Rectal smooth muscle tissue (tissue), 1 donor: Measurements from ENCODE around the gene ASB1.
"Not testable (repeated sequence)": the region's sequence is repeated elsewhere in the genome, so short reads cannot be mapped to it uniquely, and the experiment has no call there.

Experiments used
- H3K27ac ChIP-seq: one replicate; pipeline ENCODE4 v1.7.0; 2013; ENCODE audit warnings: low read depth, low read length, inconsistent platforms
- H3K27me3 ChIP-seq: one replicate; pipeline ENCODE4 v1.7.0; 2013; ENCODE audit warnings: low read length; ENCODE audit not compliant: control insufficient read depth, insufficient read depth
- H3K36me3 ChIP-seq: one replicate; pipeline ENCODE4 v1.7.0; 2013; ENCODE audit warnings: low read length; ENCODE audit not compliant: control insufficient read depth, insufficient read depth
- H3K4me1 ChIP-seq: one replicate; pipeline ENCODE4 v1.7.0; 2013; ENCODE audit warnings: low read length; ENCODE audit not compliant: control insufficient read depth, insufficient read depth
- H3K4me3 ChIP-seq: one replicate; pipeline ENCODE4 v1.7.0; 2013; ENCODE audit warnings: low read length
- H3K9ac ChIP-seq: one replicate; pipeline ENCODE4 v1.7.0; 2013; ENCODE audit warnings: low read length

The ASB1 gene

DNA sequence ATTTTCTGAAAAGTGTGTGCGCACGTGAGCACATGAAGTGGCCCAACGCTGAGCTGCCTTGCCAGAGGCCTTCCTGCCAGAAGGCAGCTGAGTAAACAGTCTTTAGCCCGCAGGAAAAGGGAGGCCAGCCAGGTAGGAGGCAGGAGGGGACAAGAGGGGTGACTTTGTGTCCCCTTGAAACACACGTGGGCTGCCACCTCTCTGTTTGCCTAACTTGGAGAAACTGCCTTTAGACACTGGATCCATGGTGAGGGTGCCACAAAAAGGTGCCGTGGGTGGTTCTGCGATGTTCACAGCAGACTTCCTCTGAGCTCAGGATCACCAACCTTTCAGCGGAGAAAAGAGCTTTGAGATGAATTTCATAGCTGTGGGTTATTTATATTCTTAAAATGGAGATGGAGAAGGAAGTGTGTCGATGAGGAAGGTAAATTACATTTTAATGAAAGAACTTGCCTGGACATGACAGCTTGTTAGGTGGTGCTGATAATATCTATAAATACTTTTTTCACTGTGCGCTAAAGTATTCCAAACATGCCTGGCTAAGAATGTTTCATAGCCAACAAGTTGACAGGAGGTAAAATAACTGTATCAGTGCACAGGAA lies 36.6 kb upstream of the ASB1 start:
- Histone ChIP-seq H3K36me3 (no peaks in the 10 kb centered on the region), H3K27ac (no peak overlapping the region), H3K4me3 (no peak overlapping the region), H3K9ac (no peak overlapping the region), H3K4me1 (no peaks in the 10 kb centered on the region), H3K27me3 (no peaks in the 10 kb centered on the region)

DNA sequence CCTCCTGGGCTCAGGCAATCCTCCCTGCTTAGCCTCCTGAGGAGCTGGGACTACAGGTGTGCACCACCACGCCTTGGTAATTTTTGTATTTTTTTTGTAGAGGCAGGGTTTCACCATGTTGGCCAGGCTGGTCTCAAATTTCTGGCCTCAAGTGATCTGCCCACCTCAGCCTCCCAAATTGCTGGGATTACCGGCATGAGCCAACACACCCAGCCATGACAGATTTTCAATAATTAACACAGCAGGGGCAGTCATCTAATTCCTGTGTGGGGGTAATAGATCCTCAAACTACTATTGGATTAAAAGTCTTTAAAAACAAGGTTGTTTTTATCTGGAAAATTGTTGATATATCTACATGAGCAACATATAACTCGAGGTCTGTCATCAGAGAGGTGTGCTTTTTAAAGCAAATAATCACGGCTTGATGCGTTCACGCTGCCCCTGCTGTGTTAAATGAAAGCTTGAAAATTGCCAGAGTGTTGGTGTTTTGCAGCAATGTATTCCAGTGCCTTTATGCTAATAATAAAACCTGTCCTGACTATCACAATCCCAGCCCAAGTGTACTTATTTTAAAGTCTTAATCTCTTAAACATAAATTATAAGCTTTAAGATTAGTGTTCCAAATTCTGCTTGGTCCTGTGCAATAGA lies 35.6 kb upstream of the ASB1 start:
- no peaks in the 10 kb centered on the region for H3K27me3 ChIP-seq
- H3K4me3 ChIP-seq: no peak overlapping the region
- no peak overlapping the region for H3K9ac ChIP-seq
- no peaks in the 10 kb centered on the region for H3K4me1 ChIP-seq
- no peak overlapping the region for H3K27ac ChIP-seq
- H3K36me3 ChIP-seq: no peaks in the 10 kb centered on the region

DNA sequence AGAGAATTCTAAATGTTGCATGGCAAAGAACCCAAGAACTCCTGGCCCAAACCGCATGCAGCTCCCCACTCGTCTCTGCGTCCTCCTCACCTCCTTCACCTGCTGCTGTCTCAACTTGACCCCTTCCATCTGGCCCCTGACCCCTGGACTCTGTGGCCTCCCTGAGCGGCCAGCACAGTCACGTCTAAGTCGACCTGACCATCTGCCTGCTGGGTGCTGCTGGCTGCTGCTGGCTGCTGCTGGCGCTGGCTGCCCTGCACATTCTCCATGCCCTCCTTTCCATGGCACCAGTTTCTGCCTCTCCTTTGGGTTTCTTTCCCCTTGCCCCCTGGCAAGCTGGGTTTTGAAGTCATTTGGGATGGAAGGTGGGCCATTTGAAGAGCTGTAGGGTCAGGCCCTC lies 30.1 kb upstream of the ASB1 start:
- no peak overlapping the region for H3K9ac ChIP-seq
- no peak overlapping the region for H3K4me3 ChIP-seq
- H3K36me3 ChIP-seq: no peaks in the 10 kb centered on the region
- no peaks in the 10 kb centered on the region for H3K27me3 ChIP-seq
- H3K27ac ChIP-seq: no peak overlapping the region
- no peaks in the 10 kb centered on the region for H3K4me1 ChIP-seq

DNA sequence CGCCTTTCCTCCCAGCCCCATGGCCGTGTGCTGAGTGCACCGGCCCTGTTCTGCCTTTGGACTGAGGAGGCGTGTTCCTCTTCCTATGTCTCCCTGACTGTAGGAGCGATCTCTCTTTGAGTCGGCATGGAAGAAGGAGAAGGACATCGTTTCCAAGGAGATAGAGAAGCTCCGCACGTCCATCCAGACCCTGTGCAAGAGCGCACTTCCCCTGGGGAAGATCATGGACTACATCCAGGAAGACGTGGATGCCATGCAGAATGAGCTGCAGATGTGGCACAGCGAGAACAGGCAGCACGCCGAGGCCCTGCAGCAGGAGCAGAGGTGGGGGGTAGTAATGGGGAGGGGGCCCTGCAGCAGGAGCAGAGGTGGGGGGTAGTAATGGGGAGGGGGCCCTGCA lies 29.4 kb upstream of the ASB1 start:
- no peaks in the 10 kb centered on the region for H3K27me3 ChIP-seq
- no peak overlapping the region for H3K27ac ChIP-seq
- H3K4me1 ChIP-seq: no peaks in the 10 kb centered on the region
- no peak overlapping the region for H3K9ac ChIP-seq
- H3K4me3 ChIP-seq: no peak overlapping the region
- H3K36me3 ChIP-seq: no peaks in the 10 kb centered on the region

DNA sequence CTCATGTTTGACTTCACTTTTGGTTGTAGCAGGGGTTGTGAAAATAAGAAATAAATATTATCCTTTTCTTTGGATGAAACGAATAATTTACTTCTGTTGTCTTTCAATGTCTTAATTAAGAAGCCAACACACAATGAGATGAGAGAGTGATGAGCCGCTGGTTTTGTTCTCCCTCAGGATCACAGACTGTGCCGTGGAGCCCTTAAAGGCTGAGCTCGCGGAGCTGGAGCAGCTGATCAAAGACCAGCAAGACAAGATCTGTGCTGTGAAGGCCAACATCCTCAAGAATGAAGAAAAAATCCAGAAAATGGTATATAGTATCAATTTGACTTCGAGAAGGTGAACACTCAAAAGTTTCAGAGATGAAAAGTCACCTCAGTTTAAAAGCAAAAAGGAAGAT lies 28.1 kb upstream of the ASB1 start:
- Histone ChIP-seq H3K27me3 (no peaks in the 10 kb centered on the region), H3K4me1 (no peaks in the 10 kb centered on the region), H3K4me3 (no peak overlapping the region), H3K27ac (no peak overlapping the region), H3K9ac (no peak overlapping the region), H3K36me3 (no peaks in the 10 kb centered on the region)

DNA sequence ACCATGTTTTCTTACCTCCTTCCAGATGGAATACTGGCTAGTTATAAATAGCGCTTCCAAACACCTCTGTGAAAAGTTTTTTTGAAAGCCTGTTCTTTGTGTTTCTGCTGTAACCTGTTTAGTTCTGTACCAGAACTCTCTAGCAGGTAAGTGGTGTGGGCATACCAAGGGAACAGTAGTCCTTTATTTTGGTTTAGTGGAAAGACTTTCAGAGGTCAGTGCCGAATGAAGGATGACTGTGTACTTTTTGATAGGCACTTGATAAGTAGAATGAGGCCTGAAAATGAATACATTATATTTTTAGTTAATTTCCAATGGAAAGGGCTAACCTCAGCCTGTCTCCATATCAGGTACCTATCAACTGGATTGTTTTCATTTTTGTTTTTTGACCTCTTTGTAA lies 27.6 kb upstream of the ASB1 start:
- Histone ChIP-seq H3K4me1 (no peaks in the 10 kb centered on the region), H3K4me3 (no peak overlapping the region), H3K27ac (no peak overlapping the region), H3K27me3 (no peaks in the 10 kb centered on the region), H3K9ac (no peak overlapping the region), H3K36me3 (no peaks in the 10 kb centered on the region)

DNA sequence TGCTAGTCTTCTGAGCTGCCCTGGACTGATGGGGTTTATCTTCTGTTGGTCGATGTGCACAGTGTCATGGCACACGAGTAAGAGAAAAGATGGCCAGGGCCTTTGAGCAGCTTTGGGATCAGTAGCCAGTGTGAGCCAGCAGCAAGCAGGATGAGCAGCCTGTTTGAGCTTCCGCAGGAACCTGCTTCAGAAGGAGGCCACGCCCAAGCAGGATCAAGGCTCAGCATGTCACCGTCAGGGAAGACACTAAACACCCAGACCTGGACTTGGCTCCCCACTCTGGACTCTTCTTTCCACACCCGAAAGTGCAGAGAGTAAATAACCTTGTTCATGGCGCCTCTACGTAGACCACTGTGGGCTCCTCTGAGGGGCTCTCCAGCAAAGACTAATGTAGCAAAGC lies 25.2 kb upstream of the ASB1 start:
- Histone ChIP-seq H3K9ac (no peak overlapping the region), H3K36me3 (no peaks in the 10 kb centered on the region), H3K4me1 (no peaks in the 10 kb centered on the region), H3K27ac (no peak overlapping the region), H3K4me3 (no peak overlapping the region), H3K27me3 (no peaks in the 10 kb centered on the region)

DNA sequence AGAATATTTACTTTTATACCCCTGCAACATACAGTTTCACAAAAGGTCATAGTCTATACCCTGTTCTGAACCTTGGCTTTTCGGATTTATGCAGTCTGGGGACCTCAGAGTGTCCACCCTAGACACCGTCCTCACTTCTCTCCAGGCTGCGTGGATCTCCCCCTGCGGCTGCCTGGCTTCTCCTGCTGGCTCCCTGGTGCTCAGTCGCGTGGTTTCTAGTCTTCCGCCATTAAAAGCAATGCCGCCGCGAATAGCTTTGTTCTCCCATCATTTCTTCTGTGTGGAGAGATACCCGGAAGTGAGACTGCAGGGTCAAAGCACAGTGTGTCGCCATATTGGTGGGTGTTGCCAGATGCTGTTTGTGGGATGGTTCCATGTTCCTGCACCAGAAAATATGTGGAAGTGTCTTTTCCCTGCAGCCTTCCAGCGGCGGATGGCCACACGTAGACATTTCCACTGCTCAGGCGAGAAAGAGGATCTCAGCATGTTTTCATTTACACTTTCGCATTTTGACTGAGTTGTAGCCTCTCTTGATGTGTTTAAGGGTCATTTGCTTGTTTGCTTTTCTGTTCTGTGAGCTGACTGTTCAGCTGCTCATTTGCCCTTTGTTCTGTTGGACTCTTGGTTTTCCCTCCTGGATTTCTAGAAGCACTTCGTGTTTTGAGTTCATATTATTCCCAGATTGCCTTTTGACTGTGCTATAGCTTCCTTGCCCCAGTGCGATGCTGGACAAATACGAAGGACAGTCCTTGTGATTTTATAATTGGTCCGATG lies 22.9 kb upstream of the ASB1 start:
- no peaks in the 10 kb centered on the region for H3K4me1 ChIP-seq

DNA sequence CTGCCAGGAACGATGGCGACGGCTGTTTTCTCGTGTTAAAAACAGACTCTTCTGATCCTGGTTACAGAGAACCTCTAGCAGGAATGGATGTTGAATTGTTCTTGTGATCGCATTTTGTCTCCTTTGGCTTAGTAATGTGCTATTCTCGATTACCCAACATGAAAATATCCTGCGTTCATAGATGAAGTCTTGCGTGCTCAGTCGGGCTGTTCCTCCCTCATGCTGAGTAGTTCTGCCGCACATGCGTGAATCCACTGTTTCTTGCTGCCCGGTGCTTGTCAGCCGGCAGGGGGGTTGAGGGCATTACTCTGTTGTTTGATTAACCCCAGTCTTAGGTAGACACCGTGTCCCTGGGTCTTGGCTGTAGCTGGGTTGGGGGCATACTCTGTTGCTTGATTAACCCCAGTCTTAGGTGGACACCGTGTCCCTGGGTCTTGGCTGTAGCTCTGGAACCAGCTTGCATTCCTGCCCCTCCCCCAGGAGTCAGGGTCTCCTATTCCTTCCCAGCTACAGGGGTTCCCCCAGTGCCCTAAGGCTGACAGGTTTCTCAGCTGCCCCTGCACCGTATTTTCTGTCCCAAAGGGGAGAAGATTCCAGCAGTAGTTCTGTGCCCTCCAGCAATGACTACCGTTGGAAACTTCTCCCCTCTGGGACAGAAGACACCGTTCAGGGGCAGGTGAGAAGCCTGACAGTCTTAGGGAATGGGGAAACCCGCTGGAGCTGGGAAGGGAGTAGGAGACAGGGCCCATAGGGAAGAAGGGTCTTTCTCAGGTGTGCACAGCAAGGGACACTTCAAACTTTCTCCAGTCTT lies 22.1 kb upstream of the ASB1 start:
- Histone ChIP-seq H3K36me3 (no peaks in the 10 kb centered on the region), H3K4me3 (no peak overlapping the region), H3K27ac (no peak overlapping the region), H3K27me3 (no peaks in the 10 kb centered on the region), H3K9ac (no peak overlapping the region), H3K4me1 (no peaks in the 10 kb centered on the region)

More for the DNA sequence above, 22.9 kb upstream of the ASB1 start:
- no peak overlapping the region for H3K4me3 ChIP-seq
- no peak overlapping the region for H3K27ac ChIP-seq
- H3K27me3 ChIP-seq: no peaks in the 10 kb centered on the region
- no peaks in the 10 kb centered on the region for H3K36me3 ChIP-seq
- no peak overlapping the region for H3K9ac ChIP-seq

DNA sequence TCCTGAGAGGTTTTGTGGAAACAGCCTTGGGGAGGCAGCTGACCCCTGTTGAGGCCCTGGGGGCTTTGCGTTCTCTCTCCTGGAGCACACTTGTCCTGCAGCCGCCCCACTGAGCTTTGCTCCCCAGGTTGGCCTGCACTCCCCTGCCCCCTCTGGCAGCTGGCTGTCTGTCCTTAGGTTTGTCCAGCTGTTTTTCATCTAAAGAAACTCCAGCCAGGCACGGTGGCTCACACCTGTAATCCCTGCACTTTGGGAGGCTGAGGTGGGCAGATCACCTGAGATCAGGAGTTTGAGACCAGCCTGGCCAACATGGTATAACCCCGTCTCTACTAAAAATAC lies 21.5 kb upstream of the ASB1 start:
- H3K27me3 ChIP-seq, H3K36me3 ChIP-seq, H3K4me3 ChIP-seq, H3K9ac ChIP-seq, H3K27ac ChIP-seq, H3K4me1 ChIP-seq: not testable (repeated sequence)

DNA sequence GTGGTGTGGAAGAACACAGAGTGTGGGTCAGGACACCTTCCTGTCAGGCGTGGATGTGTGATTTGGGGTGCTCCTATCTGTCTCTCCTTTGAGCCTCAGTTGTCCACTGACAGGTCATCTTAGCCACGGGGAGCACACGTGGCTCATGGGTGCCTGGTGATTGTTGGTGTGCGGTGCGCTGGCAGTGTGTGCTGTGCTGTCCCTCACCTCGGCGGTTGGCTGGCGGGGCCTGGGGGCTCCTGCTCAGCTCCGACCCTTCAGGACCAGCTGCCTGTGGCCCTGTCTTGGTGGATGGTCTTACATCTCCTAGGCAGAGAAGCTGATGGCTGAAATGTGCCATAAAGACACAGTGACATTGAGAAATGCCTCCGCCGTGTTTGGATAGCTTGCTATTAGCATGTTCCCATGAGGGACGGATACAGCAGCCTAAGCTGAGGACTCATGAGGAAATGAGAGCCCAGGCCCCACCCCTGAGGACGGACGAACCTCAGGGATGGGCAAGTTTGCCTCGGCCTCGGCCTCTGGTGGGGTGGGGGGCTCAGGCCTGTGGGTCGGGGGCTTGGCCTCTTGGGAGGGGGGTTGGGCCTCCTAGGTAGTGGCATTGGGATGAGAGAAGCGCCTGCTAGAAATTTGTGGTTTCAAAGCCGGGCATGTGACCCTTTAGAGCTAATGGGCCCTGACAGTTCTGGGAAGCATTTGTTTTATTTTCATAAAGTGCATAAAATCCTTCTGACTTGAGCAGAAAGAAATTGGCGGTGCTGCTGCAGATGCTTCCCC lies 20.3 kb upstream of the ASB1 start:
- Histone ChIP-seq H3K36me3 (no peaks in the 10 kb centered on the region), H3K4me1 (no peaks in the 10 kb centered on the region), H3K4me3 (no peak overlapping the region), H3K27ac (no peak overlapping the region), H3K27me3 (no peaks in the 10 kb centered on the region), H3K9ac (no peak overlapping the region)

DNA sequence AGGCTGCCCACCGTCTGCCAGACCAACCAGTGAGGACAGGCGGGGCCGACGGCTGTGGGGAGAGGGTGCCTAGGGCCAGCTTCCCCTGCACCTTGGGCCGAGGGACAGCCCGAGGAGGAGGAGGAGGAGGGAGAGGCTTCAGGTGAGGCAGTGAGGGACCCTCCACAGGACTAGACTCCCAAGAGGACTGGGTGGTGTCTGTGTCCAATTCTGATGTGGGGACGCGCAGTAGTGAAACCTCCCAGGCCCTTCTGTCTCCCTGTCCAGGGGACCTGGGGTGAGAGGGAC lies 19.8 kb upstream of the ASB1 start:
- H3K36me3 ChIP-seq: no peaks in the 10 kb centered on the region
- H3K4me1 ChIP-seq: no peaks in the 10 kb centered on the region
- no peak overlapping the region for H3K27ac ChIP-seq
- H3K9ac ChIP-seq: no peak overlapping the region
- H3K4me3 ChIP-seq: no peak overlapping the region
- H3K27me3 ChIP-seq: no peaks in the 10 kb centered on the region
